K562 (cell line): ENCODE results near the gene CYP26A1. TPM values are rescaled to one million over a fixed set of nuclear protein-coding genes. Genes with fewer than 3 reads are reported as not detected.
A peak's percentile ranks its signal among the peaks of the same experiment; 100 is the strongest.

Experiments
- ATAC-seq: fragments of 200-7000 bp; cut with Tn5 transposase; 3 replicates; pipeline ENCODE4 v1.9.1; 2020; ENCODE audit warnings: moderate library complexity
- BruUV-seq: library from RNA; stranded (reverse); fragments of 400-500 nt; replicated peaks from 2 replicates; lab custom pipeline; 2021; lab: Mats Ljungman, UMichigan
- CTCF ChIA-PET: fragments of 300-600 bp; formaldehyde crosslinking; extraction: SDS; loops from one replicate; lab custom pipeline; 2021; ENCODE audit warnings: low intra/inter-chr PET ratio; lab: Yijun Ruan, JAX
- POLR2A ChIA-PET: fragments of 300-600, 350-650 bp; sonication (Branson Sonifier 250); formaldehyde crosslinking; extraction: SDS; loops from one replicate; lab custom pipeline; 2021; ENCODE audit warnings: antibody characterized with exemption, inconsistent platforms; lab: Yijun Ruan, JAX
- DNase-seq, 4 experiments: peaks; one replicate each; pipeline versions ENCODE4 v3.0.0 to v3.0.0-alpha.2; 2011 to 2018; ENCODE audit warnings: low spot score in 3 of 4, mixed read lengths in 3 of 4; ENCODE audit errors: extremely low read depth in 1 of 4
- FAIRE-seq: peaks from 2 replicates; lab custom pipeline; 2011; peaks lifted over from hg19 to GRCh38; lab: Jason Lieb, UNC
- H2AFZ ChIP-seq: 2 replicates; pipeline ENCODE4 v1.6.0; 2011; ENCODE audit warnings: low read depth, low read length, control low read depth, inconsistent platforms
- H3K27ac ChIP-seq: fragments of 200-600 bp; 3 replicates; pipeline ENCODE4 v1.8.0; 2011; ENCODE audit warnings: low read depth, mild to moderate bottlenecking, control low read depth, inconsistent platforms, low read length, moderate library complexity, mixed read lengths; ENCODE audit errors: extremely low read depth
- H3K27me3 ChIP-seq, 2 experiments: fragments of 300-600 bp in 1 of 2; 2 replicates in 1 of 2; 3 replicates in 1 of 2; pipeline versions ENCODE4 v1.6.0 to v1.8.0; 2011; ENCODE audit warnings: inconsistent platforms in 2 of 2, low read length in 2 of 2, mild to moderate bottlenecking in 1 of 2, mixed read lengths in 1 of 2, moderate library complexity in 1 of 2; ENCODE audit not compliant: control insufficient read depth in 2 of 2, insufficient read depth in 2 of 2
- H3K36me3 ChIP-seq: fragments of 300-600 bp; 3 replicates; pipeline ENCODE4 v1.8.0; 2011; ENCODE audit warnings: mild to moderate bottlenecking, low read length, inconsistent platforms; ENCODE audit not compliant: control insufficient read depth, insufficient read depth
- H3K4me1 ChIP-seq, 2 experiments: fragments of 200-600 bp in 1 of 2; replicated peaks in 1 of 2; 2 replicates in 1 of 2; 3 replicates in 1 of 2; pipeline versions ENCODE4 v1.5.1 to v1.8.0; 2011; ENCODE audit warnings: inconsistent platforms in 2 of 2, low read length in 2 of 2, mild to moderate bottlenecking in 1 of 2, mixed read lengths in 1 of 2, moderate library complexity in 1 of 2; ENCODE audit not compliant: control insufficient read depth in 2 of 2, insufficient read depth in 2 of 2
- H3K4me2 ChIP-seq: 2 replicates; pipeline ENCODE4 v1.6.1; 2011; ENCODE audit warnings: low read length, control low read depth, inconsistent platforms, mixed read lengths; ENCODE audit not compliant: insufficient read depth
- H3K4me3 ChIP-seq: fragments of 200-600 bp; sonication (generic), shearing (Covaris generic); 2 replicates; pipeline ENCODE4 v1.5.1; 2016; ENCODE audit warnings: control low read depth, inconsistent platforms
- H3K79me2 ChIP-seq: fragments of 200-600 bp; 3 replicates; pipeline ENCODE4 v1.8.0; 2011; ENCODE audit warnings: low read length, inconsistent platforms; ENCODE audit not compliant: control insufficient read depth, insufficient read depth
- H3K9ac ChIP-seq, 2 experiments: 2 replicates each; pipeline versions ENCODE4 v1.6.0 to v1.6.1; 2011; ENCODE audit warnings: low read depth in 2 of 2, low read length in 2 of 2, control low read depth in 1 of 2, inconsistent platforms in 1 of 2, mild to moderate bottlenecking in 1 of 2, mixed read lengths in 1 of 2; ENCODE audit not compliant: insufficient read depth in 1 of 2
- H3K9me1 ChIP-seq: one replicate; pipeline ENCODE4 v1.6.0; 2011; ENCODE audit warnings: inconsistent platforms, mild to moderate bottlenecking, low read length, moderate library complexity; ENCODE audit not compliant: control insufficient read depth, insufficient read depth
- H3K9me3 ChIP-seq: replicated peaks from 2 replicates; pipeline ENCODE4 v1.5.1; 2011; ENCODE audit warnings: low read depth, low read length, inconsistent platforms; ENCODE audit not compliant: control insufficient read depth, insufficient read depth
- H4K20me1 ChIP-seq: replicated peaks from 2 replicates; pipeline ENCODE4 v1.6.1; 2011; ENCODE audit warnings: low read length, inconsistent platforms, mixed read lengths; ENCODE audit not compliant: control insufficient read depth, insufficient read depth
- BRD4 ChIP-seq: fragments of 200-600 bp; sonication (generic); IDR thresholded peaks from 2 replicates; pipeline ENCODE4 v1.6.1; 2017; ENCODE audit warnings: inconsistent platforms
- CREB1 ChIP-seq, 2 experiments: sonication (generic) in 1 of 2; formaldehyde crosslinking in 1 of 2; IDR thresholded peaks; 2 replicates each; pipeline versions ENCODE4 v1.6.1 to v1.8.0; 2012 to 2022; ENCODE audit warnings: inconsistent platforms in 1 of 2, mild to moderate bottlenecking in 1 of 2, missing genetic modification reagents in 1 of 2, moderate library complexity in 1 of 2
- FOXJ3 ChIP-seq: sonication (generic); formaldehyde crosslinking; IDR thresholded peaks from 2 replicates; pipeline ENCODE4 v1.4.0; 2020; ENCODE audit warnings: mild to moderate bottlenecking, missing genetic modification reagents
- GABPB2 ChIP-seq: fragments of 250-450 bp; sonication (Bioruptor Pico); conservative IDR thresholded peaks from 2 replicates; pipeline ENCODE4 v1.5.1; 2021; ENCODE audit warnings: mild to moderate bottlenecking
- NR2F6 ChIP-seq: fragments of 450-650 bp; formaldehyde crosslinking; IDR thresholded peaks from 2 replicates; pipeline ENCODE4 v1.4.0; 2020; ENCODE audit warnings: mild to moderate bottlenecking
- PHF20 ChIP-seq: fragments of 450-650 bp; IDR thresholded peaks from 2 replicates; pipeline ENCODE4 v1.6.1; 2018; ENCODE audit not compliant: partially characterized antibody
- PYGO2 ChIP-seq: fragments of 450-650 bp; IDR thresholded peaks from 2 replicates; pipeline ENCODE4 v1.6.1; 2016; ENCODE audit warnings: mild to moderate bottlenecking, missing genetic modification characterization, moderate library complexity, missing compliant biosample characterization
- TEAD1 ChIP-seq, 2 experiments: fragments of 450-650 bp in 1 of 2; sonication (generic) in 1 of 2; formaldehyde crosslinking; IDR thresholded peaks; 2 replicates each; pipeline versions ENCODE4 v1.4.0 to v1.8.0; 2020 to 2022; ENCODE audit warnings: mild to moderate bottlenecking in 2 of 2, missing genetic modification reagents in 1 of 2
- TRIM28 ChIP-seq: fragments of 450-650 bp; IDR thresholded peaks from 2 replicates; pipeline ENCODE4 v1.6.1; 2017
- WGBS: fragments of 100-300 bp; shearing (Covaris generic); methylation state at CpG from one replicate; pipeline ENCODE4 v1.1.6; 2016; ENCODE audit warnings: low coverage, mixed read lengths; ENCODE audit not compliant: insufficient coverage; ENCODE audit errors: missing lambda C conversion rate; 5-methylcytosine and 5-hydroxymethylcytosine counted together
- in situ Hi-C: fragments of 300-500 bp; cut with MboI; formaldehyde crosslinking; loops from 4 replicates; pipeline ENCODE4 v1.15.0; 2018; ENCODE audit warnings: inconsistent platforms, mixed read lengths
- intact Hi-C: fragments of 100-400 bp; cut with micrococcal nuclease; formaldehyde crosslinking; loops from 2 replicates; pipeline ENCODE4 v1.14.2; 2022
- polyA plus RNA-seq, 8 experiments: library from polyadenylated mRNA; depleted of rRNA in 4 of 8; stranded (reverse) in 5 of 8; unstranded in 3 of 8; fragments of >200 nt; fragmentation: Nextera tagmentation in 2 of 8; fragmentation: Illumina TruSeq in 1 of 8; extraction: Ambion mirVana in 2 of 8; extraction: Trizol in 1 of 8; gene quantifications; 2 replicates each; pipeline versions ENCODE4 v1.2.1 to v1.2.3, GENCODE V29; 2011 to 2014; ENCODE audit warnings: inconsistent platforms in 1 of 8, missing spikeins in 1 of 8
- total RNA-seq, 7 experiments: library from RNA; depleted of rRNA in 6 of 7; stranded (reverse); fragments of >200 nt in 6 of 7; fragmentation: Illumina TruSeq in 2 of 7; extraction: Trizol in 2 of 7; gene quantifications; 2 replicates each; pipeline versions ENCODE4 v1.2.1 to v1.2.3, GENCODE V29; 2011 to 2021; ENCODE audit warnings: low replicate concordance in 1 of 7
- TF ChIP-seq, protein P1 (sequence below): fragments of 200-800 bp; sonication (Bioruptor generic); IDR thresholded peaks from 2 replicates; pipeline ENCODE4 v1.6.1; 2016; ENCODE audit warnings: missing genetic modification characterization, missing compliant biosample characterization
- TF ChIP-seq, protein P2 (sequence below), 3 experiments: IDR thresholded peaks in 2 of 3; conservative IDR thresholded peaks in 1 of 3; 2 replicates each; pipeline ENCODE4 v1.5.1; 2011 to 2012; ENCODE audit warnings: low read length in 3 of 3, mild to moderate bottlenecking in 3 of 3, control low read depth in 2 of 3, improper control_type of control experiment in 1 of 3, inconsistent platforms in 1 of 3, low read depth in 1 of 3, mixed read lengths in 1 of 3, moderate library complexity in 1 of 3; ENCODE audit not compliant: insufficient read depth in 2 of 3
- TF ChIP-seq, protein P3 (sequence below): fragments of 450-650 bp; IDR thresholded peaks from one replicate; pipeline ENCODE4 v1.6.1; 2018; ENCODE audit warnings: mild to moderate bottlenecking, moderate library complexity; ENCODE audit not compliant: partially characterized antibody

CYP26A1 gene
- total and polyA plus RNA-seq, 9 of the 15 experiments (the other 6 are each of a cell fraction or from before 2014, with no cell fraction given): 0.11 to 5.1 (median 1.6) TPM

DNA sequence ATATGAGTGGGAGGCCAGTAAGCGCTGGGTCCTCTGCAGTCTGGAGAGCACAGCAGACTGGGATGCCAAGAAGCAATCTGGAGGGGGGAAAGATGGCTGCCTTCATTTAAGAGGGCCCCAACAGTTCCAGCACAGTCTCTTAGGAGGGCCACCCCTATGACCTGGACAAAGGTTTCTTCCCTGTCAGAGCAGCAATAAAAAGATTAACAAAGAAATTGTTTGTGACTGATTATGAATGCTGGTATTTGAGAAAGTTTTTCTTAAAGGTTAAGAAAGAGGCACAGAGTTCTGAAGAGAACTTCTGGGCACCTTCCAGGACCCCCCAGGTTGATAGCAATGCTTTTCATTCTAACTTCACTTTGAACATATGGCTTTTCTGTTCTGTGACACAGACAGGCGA, 52.3 kb downstream of the CYP26A1 start (continued):
- TF ChIP-seq, protein P1, sequence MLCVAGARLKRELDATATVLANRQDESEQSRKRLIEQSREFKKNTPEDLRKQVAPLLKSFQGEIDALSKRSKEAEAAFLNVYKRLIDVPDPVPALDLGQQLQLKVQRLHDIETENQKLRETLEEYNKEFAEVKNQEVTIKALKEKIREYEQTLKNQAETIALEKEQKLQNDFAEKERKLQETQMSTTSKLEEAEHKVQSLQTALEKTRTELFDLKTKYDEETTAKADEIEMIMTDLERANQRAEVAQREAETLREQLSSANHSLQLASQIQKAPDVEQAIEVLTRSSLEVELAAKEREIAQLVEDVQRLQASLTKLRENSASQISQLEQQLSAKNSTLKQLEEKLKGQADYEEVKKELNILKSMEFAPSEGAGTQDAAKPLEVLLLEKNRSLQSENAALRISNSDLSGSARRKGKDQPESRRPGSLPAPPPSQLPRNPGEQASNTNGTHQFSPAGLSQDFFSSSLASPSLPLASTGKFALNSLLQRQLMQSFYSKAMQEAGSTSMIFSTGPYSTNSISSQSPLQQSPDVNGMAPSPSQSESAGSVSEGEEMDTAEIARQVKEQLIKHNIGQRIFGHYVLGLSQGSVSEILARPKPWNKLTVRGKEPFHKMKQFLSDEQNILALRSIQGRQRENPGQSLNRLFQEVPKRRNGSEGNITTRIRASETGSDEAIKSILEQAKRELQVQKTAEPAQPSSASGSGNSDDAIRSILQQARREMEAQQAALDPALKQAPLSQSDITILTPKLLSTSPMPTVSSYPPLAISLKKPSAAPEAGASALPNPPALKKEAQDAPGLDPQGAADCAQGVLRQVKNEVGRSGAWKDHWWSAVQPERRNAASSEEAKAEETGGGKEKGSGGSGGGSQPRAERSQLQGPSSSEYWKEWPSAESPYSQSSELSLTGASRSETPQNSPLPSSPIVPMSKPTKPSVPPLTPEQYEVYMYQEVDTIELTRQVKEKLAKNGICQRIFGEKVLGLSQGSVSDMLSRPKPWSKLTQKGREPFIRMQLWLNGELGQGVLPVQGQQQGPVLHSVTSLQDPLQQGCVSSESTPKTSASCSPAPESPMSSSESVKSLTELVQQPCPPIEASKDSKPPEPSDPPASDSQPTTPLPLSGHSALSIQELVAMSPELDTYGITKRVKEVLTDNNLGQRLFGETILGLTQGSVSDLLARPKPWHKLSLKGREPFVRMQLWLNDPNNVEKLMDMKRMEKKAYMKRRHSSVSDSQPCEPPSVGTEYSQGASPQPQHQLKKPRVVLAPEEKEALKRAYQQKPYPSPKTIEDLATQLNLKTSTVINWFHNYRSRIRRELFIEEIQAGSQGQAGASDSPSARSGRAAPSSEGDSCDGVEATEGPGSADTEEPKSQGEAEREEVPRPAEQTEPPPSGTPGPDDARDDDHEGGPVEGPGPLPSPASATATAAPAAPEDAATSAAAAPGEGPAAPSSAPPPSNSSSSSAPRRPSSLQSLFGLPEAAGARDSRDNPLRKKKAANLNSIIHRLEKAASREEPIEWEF: no peak
- no peak for TF ChIP-seq PHF20
- TF ChIP-seq NR2F6 (CRISPR knock-in tag): no peak

DNA sequence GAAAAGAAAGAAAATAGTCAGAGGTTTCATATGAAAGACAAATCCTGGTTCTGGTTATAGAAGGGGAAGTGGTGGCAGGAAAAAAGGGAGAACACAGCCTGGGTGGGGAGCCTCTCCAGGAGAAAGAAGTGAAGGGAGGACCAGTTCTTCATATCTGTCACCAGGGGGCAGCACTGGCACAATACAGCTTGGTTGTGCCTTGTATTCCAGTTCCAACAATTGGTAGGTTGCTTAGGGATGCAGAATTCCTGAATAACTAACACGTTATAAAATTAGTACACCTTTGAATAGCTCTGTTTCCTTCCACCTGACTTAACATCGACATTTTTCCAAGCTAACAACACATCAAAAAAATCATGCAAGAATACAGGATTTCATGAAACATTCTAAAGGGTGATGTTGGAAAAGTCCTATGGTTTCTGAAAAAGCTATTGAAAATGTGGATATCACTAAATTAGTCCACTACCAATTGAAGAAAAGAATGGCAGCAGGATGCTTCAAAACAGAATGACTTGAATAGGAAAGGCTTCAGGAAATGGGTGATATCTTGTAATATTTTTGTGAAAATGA, 52.9 kb downstream of the CYP26A1 start:
- 0% methylated on average over 2 of the region's 2 CpGs for WGBS
- peak; percentile 19 to 46 (median 45) for DNase-seq
- no TSS peak for BruUV-seq
- TF ChIP-seq TRIM28: peak; percentile 91
- no peak for TF ChIP-seq GABPB2 (CRISPR knock-in tag)
- TF ChIP-seq CREB1 (IDR thresholded peaks at IDR 0.05): no peak
- TF ChIP-seq CREB1 (CRISPR knock-in tag; IDR thresholded peaks at IDR 0.05): no peak
- TF ChIP-seq, protein P2, sequence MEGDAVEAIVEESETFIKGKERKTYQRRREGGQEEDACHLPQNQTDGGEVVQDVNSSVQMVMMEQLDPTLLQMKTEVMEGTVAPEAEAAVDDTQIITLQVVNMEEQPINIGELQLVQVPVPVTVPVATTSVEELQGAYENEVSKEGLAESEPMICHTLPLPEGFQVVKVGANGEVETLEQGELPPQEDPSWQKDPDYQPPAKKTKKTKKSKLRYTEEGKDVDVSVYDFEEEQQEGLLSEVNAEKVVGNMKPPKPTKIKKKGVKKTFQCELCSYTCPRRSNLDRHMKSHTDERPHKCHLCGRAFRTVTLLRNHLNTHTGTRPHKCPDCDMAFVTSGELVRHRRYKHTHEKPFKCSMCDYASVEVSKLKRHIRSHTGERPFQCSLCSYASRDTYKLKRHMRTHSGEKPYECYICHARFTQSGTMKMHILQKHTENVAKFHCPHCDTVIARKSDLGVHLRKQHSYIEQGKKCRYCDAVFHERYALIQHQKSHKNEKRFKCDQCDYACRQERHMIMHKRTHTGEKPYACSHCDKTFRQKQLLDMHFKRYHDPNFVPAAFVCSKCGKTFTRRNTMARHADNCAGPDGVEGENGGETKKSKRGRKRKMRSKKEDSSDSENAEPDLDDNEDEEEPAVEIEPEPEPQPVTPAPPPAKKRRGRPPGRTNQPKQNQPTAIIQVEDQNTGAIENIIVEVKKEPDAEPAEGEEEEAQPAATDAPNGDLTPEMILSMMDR (IDR thresholded peaks at IDR 0.05 in 2 of 3, conservative IDR thresholded peaks at IDR 0.05 in 1 of 3; ENCODE audit: insufficient read depth in 2 of 3, low read depth in 1 of 3, low read length in 3 of 3): peak; percentile 37 to 61 (median 43); a peak in 5 of 6 replicates
- no peak for TF ChIP-seq FOXJ3
- TF ChIP-seq, protein P3, sequence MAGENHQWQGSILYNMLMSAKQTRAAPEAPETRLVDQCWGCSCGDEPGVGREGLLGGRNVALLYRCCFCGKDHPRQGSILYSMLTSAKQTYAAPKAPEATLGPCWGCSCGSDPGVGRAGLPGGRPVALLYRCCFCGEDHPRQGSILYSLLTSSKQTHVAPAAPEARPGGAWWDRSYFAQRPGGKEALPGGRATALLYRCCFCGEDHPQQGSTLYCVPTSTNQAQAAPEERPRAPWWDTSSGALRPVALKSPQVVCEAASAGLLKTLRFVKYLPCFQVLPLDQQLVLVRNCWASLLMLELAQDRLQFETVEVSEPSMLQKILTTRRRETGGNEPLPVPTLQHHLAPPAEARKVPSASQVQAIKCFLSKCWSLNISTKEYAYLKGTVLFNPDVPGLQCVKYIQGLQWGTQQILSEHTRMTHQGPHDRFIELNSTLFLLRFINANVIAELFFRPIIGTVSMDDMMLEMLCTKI: no peak
- TF ChIP-seq BRD4: no peak
- no peak for TF ChIP-seq PYGO2 (tag)
- TF ChIP-seq TEAD1 (CRISPR knock-in tag; IDR thresholded peaks at IDR 0.05): peak; percentile 29 to 75; a peak in 2 of 4 replicates

More for the DNA sequence above, 52.9 kb downstream of the CYP26A1 start:
- Histone ChIP-seq H3K9me1 (no peaks in the 10 kb centered on the region), H3K27ac (no peak overlapping the region), H3K9ac (no peak overlapping the region), H3K36me3 (no peaks in the 10 kb centered on the region), H3K9me3 (peaks cover 7% of the 10 kb centered on the region), H3K4me1 (no peaks in the 10 kb centered on the region), H4K20me1 (no peaks in the 10 kb centered on the region), H3K4me2 (no peak overlapping the region), H3K79me2 (no peaks in the 10 kb centered on the region), H3K27me3 (peaks cover 4 to 5% of the 10 kb centered on the region in 2 experiments; a peak in 3 of 5 replicates), H3K4me3 (no peak overlapping the region), H2AFZ (no peak overlapping the region)
- ChIA-PET CTCF (no interaction called here), POLR2A (no interaction called here)
- in situ Hi-C loops: no loop called here
- FAIRE-seq (peak; percentile 51), ATAC-seq (no peak)
- intact Hi-C loops: no loop called here
